ENCODE results near the gene BOC.

The BOC gene

DNA sequence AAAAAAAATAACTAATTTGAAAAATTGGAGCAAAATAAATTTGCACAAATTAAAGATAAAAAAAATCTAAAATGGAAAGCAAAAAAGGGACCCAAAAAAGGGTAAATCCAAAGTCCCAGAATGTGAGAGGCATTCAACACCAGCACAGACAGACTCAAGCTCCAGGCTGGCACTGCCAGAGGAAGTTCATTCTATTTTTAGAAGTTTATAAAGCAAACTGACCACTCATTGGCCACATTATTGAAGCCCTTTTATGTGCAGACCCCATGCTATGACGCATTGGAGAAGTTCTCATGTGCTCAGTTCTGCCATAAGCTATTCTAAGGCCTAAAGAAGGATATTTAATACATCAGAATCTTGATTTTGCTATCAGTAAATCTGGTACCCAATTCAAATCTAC, 17.6 kb upstream of the BOC start:
- no peak for DNase-seq

DNA sequence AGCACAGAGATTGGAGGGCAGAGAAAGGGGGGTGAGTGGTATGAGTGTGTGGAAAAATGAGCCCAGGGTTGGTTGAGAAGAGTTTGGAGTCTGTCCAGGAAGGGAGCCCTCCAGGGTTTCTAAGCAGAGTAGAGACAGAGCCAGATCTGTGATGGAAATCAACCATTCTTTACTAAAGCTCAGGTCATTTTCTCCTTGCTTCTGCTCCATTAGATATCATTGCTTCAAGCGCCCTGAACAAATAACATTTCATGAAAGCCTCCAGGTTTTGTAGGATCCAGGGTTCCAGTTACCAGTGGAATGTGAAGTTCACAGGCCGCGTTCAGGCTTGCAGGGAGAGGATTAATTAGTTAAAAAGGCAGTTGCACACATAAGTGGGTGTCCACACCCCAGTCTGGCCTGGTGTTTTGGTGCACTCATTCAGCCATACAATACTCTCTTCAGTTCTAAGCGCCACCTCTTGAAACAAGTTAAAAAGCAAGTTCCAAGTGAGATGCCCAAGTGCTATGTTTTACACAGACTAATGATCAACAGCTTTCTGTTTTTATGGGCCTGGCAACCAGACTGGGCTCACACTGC, 16.4 kb upstream of the BOC start:
- no peak for DNase-seq

DNA sequence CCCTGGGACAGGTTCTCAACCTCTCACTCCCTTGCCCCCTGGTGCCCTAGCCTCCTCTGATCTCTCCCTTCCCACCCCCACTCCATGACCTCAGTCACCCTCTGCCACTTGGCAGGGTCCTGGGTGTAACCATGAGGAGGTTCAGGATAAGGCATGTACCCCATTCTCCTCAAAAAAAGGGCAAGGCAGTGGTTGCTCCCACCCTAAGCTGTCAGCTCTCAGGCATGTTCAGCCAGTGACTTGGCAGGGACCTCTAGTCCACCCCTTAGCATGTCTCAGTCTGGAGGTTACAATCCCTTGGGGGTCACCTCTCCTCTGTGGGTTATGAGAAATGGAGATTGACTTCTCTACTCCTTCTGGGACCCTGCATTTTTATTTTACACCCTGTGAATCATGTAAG, 11.0 kb upstream of the BOC start:
- no peak for DNase-seq

DNA sequence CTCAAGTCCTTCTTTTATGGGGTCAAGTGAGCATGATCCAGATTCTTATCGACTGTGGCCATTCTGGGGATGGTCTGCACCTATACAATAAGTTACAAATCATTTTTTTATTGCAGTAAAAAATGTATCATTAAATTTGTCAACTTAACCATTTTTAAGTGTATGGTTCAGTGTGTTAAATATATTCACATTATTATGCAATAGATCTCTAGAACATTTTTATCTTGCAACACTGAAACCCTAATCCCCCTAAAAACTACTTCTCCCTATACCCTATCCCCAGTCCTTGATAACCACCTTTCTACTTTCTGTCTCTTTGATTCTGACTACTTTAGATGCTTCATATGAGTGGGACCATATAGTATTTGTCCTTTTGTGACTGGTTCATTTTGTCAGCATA, 10.4 kb upstream of the BOC start:
- DNase-seq: no peak

DNA sequence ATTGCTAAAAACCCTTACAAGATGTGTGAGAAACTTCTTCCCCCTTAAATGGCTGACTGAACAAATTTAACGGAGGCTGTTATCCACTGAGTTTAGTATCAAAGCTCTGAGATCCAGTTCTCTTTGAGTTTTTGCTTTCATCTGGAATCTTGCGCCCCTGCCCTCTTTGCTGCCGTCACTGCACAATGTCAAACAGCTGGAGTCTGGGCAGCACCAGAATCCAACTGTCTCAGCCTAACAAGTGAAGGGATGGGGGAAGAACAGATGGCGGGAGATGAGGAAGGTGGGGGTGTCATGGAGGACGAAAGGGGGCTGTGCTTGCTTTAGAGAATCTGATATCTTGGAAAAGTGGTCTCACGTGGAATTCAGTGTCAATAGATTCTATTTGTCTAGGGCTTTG, 7.0 kb upstream of the BOC start:
- DNase-seq: no peak

DNA sequence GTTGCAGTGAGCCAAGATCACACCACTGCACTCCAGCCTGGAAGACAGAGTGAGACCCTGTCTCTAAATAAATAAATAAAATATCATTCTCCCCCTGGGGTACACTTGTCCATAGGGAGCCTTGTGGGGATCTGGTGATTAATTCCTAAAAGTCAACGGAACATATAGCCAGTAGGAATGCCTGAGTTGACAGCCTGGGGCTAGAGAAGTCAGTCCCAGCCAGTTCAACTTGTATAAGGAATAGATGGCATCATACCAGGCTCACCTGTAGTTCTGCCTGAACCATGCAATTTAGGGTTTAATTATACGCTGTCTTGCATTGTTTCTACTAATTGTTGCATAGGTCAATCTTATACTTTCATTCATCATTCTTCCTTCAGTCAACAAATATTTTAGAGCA, 5.9 kb upstream of the BOC start:
- no peak for DNase-seq

DNA sequence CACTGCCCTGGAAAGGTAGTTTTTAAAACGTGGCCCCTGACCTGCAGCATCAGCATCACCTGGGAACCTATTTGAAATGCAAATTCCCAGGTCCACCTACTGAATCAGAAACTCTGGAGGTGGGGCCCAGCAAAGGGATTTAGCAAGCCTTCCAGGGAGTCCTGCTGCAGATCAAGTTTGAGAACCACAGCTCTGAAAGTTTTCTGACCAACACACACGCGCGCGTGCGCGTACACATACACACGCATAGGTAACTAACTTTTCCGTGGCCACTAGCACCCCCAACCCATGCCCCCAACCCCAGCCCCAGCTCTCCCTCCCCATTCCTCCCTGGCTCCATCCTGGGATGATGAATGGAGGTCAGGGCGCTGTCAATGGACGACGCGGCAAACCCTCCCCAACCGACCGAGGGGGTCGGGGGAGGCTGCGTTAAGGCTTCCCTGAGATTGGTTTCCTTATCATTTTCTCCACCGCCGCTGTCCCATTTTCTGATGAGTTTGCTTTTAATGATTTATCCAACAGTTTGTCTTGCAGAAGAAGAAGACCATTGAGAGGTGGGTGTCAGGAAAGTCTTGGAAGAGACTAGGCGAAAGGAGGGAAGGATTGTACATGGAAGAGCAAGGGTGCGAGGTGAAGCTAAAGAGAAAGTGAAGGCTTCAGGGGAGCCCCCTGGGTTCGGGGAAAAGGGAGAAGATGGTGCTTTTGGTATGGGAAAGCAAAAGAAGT, 590 bp upstream of the BOC start:
- no peak for DNase-seq

DNA sequence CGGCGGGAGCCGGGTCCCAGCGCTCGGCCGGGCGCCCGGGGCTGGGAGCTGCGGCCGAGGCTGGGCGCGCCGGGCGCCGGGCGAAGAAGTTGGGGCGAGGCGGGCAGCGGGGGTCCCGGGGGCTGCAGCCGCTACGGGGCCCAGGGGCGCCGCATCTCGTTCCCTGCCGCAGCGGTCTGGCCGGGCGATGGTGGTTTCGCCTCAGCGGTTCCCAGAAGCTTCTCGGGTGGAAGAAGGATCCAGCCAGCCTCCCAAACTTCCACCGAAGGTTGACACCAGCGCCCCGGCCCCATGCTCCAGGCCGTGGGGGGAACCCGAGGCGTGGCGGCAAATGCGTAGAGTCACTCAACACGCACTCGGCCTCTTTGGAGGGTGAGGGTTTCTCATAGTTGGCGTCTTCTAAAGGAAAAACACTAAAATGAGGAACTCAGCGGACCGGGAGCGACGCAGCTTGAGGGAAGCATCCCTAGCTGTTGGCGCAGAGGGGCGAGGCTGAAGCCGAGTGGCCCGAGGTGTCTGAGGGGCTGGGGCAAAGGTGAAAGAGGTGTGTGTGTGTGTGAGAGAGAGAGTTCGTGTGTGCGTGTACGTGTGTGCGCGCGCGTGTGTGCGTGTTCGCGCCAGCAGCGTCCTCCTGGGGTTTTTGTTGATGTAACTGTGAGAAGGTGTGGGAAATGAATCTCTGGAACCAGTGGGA, 940 bp downstream of the BOC start:
- peak; percentile 53 to 68 for DNase-seq

DNA sequence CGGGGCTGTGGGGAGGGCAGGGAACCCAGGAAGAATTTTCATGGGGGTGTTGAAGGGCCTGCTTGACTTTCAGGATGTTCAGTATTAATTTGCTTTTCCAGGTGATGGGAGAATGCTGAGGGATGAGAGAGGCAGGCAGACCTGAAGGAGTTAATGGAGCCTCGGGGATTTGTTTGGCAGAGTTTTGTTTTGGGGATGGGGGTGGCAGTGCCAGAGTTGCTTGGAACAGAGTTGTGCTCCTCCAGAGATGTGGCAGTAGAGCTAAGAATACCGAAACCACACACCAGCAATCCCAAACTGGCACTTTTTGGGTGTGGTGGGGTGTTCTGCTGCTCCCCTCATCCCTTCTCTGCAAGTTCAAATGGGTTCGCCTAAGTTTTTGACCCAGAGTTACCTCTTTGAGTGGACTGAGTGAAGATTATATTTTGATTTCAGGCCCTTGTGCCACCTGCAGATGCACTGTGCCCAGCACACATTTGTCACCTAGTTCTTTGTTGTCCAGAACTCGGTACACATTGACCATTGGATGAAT, 1.6 kb downstream of the BOC start:
- DNase-seq: no peak

DNA sequence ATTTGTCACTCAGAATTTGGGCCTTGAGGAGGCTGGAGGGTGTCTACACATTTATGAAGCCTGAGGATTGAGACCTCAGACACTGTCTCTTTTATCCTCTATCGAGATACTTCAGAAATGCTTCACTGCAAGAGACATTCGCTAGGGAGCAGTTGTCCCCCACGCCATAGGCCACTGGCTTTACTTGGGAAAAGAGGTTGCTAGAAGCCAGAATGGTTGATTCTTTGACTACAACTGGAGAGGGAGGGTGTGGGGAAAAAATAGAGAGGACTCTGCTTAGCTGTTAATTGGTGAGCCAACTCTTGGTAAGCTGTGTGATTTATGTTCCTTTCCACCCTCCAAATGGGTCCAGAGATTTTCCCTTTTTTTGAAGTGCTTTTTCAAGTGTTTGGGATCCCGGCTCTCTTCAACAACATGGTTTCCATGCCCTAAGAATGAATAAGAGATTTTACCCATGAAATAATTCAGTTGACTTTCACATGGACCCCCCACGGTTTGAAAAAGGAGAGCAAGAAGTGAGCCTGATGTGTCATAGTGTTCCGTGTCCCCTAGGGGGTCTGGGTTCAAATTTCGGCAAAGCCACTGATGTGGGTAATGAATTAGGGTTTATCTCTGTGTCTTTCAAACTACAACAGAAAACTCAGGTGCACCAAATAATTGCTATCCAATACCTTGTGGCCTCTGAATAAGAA, 2.7 kb downstream of the BOC start:
- DNase-seq: no peak

DNA sequence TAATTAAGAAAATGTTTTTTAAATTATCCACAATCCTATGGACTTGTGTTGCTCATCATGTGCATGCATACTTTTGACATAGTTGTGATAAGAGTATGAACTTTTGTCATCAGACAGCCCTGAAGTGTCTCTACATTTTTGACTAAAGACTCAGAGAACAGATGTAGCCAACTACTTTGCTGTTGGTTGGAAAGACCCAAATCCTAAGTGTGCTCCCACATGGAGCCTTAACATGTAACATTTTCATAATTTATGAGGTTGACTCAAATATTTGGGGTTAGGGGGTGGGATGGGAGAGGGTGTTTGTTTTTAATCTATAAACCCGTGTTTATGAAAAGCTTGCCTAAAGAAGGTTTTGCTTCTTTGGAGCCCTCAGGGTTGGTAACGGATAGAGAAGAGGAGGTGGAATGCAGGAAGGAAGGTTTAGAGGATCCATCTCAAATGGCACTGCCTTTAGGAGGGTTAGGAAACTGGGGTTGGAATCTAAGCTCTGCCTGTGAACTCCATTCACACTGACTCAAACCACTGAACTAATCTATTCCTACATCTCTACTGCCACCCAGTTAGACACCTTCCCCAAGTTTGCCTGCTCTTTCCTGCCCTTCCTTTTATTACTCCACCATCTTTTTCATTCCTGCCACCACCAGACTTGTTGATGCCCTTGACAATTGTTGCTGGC, 3.7 kb downstream of the BOC start:
- DNase-seq: no peak

DNA sequence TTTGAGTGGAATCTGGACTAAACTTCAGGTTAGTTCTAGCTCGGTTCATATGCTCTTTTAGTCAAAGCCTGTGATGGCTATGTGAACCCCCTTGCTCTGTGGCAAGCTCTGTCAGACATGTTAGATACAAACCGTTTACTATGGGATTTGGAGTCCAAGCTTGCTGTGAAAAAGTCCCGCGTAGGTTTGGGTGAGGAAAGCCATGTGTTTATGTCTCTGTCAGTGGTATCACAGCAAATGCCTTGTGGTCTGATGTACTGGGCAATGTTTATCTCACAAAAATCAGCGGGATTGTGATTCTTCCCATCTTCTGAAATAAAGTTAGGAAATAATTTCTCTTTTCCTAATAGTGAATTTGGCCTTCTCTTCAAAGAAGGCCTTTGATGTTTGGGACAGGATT, 5.0 kb downstream of the BOC start:
- no peak for DNase-seq

DNA sequence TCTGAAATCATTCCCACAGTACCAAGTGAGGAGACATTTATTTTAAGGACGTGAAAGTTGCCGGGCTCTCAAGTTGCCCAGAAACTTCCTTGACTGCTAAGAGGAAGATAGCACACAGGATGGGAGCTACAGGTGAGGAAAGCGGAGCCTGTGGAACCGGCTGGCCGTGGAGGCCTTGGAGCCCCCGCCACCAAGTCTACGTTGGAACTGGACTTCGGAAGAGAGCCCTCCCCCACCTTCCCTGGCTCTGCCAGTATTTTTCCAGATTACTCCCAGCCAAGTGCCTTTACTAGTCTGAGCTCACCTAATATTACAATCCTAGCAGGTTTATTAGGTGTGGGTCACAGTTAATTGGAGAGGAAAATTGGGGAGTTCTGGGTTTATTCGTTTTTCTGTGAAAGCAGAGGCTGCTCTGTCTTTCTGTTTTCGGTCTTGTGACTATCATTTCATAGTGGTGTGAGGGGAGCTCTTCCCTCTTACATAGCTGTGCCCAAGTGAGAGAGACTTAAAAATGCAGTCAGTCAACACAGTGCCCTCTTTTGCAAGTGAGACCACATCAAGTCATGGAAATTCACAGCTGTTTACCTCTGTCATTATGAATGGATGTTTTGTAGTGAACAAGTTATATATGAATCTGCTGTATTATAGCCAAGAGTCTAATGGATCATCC, 6.8 kb downstream of the BOC start:
- DNase-seq: no peak

DNA sequence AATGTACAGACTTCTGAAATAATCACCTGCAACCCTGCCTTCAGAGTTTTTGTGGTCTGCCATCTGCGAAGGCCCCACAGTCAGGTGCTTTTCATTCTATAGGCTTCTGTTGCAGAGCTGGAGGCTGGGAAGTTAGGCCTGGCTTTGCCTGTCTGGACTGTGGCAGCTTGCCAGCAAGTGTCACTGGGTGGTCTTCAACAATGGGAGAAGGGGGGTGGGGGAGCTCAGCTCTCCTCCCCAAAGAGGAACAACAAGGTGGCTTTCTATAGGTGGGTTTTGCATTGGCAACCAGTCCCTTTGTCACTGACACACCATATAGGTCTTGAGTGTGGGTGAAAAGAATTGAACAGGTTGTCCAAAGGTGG, 7.3 kb downstream of the BOC start:
- DNase-seq: no peak

DNA sequence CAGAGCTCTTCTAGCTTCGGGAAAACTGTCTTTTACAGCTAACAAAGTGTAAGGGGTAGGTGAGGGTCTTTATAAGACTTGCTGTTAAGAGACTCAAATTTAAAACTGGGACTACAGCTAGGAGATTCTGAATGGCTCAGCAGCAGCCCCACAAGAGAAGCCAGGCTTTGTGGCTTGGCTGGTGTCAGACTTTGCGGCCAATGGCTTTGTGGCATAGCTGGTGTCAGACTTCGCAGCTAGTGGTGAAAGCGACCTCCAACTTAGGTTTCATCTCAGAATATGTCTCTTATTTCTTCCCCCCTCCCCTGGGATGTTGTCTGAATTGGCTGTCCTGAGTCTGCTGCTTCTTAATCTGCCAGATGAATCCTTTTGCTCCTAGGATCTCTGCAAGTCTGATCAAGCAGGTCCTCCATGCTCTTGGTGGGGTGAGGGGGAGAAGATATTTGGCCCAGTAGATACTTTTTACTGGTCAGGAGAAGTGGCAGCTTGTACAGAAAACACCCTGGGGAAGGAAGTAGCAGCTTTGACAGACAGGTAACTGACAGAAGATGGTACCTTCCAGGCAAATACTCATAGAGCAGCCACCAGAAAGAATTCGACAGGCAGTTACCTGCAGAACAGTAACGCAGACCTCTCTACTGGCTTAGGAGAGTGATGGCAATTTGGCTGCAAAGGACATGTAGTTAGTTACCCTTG, 8.4 kb downstream of the BOC start:
- no peak for DNase-seq

DNA sequence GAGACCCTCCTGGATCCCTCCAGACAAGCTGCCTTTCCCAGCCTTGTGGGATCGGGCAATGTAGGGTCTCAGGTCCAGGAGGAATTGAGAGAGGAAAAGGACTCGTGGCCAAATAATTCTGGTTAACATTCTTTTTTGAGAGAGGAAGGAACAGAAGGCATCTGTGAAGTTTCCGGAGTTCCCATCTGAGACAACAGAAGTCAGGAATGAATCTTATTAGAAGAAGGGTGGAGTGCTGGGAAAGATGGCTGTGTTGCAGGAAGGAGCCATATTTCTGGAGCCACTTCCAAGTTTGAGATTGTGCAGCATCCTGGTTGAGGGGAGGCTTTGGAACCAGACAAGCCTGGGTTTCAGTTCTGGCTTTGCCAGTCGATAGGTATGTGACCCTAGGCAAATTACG, 9.4 kb downstream of the BOC start:
- DNase-seq: no peak

DNA sequence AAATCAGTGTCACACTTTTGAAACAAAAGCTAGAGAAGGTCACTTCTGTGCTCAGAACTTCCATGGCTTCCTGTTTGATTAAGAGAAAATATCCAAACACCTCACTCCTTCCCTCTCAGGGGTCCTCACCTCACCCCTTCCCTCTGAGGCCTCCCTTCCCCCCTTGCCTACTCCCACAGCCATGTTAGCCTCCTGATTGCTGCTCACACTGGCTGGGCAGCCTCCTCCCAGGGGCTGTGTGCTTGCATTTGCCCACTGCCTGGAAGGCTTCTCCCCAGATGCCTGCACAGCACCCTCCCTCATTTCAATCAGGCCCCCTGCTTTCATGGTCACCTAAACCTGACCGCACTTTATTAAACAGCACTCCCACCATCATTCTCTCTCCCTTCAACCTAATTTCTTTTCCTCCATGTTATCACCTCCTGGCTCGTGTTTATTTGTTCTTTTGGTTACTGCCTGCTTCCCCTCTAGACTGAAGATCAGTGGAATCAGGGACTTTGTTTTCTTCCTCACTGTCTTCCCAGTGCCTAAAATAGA, 10.4 kb downstream of the BOC start:
- no peak for DNase-seq

DNA sequence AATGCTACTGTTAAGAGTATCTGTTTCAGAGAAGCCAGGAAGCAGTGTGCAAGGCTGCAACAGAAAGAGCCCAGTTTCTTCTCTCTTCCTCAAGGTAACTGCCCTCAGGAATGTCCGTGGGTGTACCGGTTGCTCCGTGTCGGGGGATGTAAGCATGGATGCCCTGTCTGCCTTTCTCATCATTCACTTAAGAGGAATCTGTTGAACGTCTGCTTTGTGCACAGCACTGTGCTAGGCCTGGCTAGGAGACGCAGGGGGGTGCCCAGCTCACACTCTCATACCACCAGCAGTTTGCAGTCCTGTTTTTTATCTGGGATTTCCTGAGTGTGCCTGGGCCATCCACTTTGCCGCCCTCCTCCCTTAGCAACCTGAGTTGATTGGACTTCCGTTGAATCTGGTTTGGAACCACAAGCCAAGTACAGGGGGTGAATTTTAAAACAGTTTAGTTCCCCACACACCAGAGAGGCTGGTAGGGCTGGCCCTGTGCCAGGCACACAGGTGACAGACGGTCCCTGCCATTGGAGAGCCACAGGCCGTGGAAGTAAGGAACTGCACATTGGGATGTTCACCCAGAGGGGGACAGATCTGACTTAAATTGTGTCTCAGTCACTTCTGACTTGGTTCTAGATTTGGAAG, 11.2 kb downstream of the BOC start:
- DNase-seq: no peak

DNA sequence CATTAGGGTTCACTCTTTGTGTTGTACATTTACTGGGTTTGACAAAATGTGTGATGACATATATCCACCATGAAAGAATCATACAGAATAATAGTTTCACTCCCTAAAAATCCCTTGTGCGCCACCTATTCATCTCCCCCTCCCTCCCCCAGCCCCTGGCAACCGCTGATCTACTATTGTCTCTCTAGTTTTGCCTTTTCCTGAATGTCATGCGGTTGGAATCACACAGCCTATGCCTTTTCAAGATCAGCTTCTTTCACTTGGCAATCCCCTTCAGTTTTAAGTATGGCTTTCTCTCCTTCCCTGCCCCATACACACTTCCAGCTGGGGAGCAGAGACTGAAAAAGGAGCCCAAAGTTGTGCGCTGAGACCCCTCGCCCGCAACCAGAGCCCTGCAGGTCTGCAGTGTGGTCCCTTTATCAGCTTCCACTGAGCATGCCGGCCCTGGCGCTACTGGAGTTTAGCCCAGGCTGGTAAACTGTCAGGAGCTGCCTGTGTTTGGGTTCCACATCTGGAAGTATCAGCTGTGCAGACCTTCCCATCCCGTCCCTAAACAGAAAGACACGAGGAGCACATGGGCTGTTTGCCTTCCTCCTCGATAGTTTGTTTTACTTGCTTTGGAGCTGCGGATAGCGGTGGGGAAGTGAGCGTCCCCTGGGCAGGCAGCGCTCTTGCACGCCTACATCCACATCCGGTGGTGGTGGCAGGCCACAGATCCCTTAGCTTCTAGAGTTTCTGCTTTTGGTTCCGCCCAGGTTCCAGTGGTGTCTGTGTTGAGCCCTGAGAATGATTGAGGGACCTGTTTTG, 12.3 kb downstream of the BOC start:
- peak; percentile 78 to 81 for DNase-seq

DNA sequence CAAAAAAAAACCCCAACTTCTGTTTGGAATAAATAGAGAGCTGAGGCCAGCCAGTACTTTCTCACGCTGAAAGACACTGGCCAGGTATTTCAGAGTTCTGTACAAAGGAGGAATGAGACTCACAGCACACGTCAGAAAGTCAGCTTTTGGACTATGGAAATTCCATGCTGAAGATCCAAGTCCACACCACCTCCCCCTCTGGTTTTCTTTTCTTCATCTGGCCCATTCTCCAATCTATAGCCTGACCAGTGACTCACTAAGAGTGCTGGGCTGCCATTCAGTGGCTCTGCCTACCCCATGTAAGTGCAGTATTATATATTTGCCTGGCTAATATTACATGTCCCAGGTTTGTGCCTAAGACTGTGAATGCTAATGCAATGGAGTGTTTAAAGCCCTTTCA, 13.9 kb downstream of the BOC start:
- no peak for DNase-seq
